WERI-Rb-1 (cell line): ENCODE data around the gene EXD2.

ENCODE experiments used
- DNase-seq: peaks from one replicate; pipeline ENCODE4 v3.0.0-alpha.2; 2020
- H3K27ac ChIP-seq: fragments of 250-450 bp; sonication (Bioruptor Pico); 2 replicates; pipeline ENCODE4 v1.5.1; 2020; ENCODE audit warnings: mild to moderate bottlenecking, moderate library complexity
- H3K27me3 ChIP-seq: fragments of 250-450 bp; sonication (Bioruptor Pico); 2 replicates; pipeline ENCODE4 v1.5.1; 2021; ENCODE audit warnings: mild to moderate bottlenecking, low read depth, moderate library complexity; ENCODE audit not compliant: insufficient read depth, severe bottlenecking
- H3K36me3 ChIP-seq: fragments of 250-450 bp; sonication (Bioruptor Pico); 2 replicates; pipeline ENCODE4 v1.5.1; 2020; ENCODE audit warnings: mild to moderate bottlenecking, moderate library complexity
- H3K4me3 ChIP-seq: 2 replicates; pipeline ENCODE4 v1.5.1; 2011; ENCODE audit warnings: low read depth, mild to moderate bottlenecking, control low read depth, low read length
- H3K9me3 ChIP-seq: fragments of 250-450 bp; sonication (Bioruptor Pico); 2 replicates; pipeline ENCODE4 v1.5.1; 2021; ENCODE audit warnings: mild to moderate bottlenecking, moderate library complexity; ENCODE audit not compliant: severe bottlenecking
- TF ChIP-seq, protein P1 (sequence below): IDR thresholded peaks from 2 replicates; pipeline ENCODE4 v1.5.1; 2011; ENCODE audit warnings: low read depth, mild to moderate bottlenecking, control low read depth, inconsistent platforms, low read length

The EXD2 gene

DNA sequence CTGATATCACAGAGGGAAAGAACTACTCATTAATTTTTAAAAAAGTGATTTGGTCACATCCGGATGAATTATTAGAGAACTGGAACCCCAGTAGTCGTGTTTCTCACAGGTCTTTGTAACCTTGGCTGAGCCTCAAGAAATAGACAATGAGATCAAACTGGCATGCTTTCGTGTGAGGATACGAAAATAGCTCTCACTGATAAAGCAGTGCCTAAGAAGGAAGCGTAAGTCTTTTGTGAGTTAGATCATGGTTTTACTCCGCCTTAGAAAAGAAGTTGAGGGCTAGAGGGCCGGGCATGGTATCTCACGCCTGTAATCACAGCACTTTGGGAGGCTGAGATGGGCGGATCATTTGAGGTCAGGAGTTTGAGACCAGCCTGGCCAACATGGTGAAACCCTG lies 34.9 kb downstream of the EXD2 start:
- H3K9me3 ChIP-seq = no peaks in the 10 kb centered on the region
- H3K27ac ChIP-seq = no peak overlapping the region
- no peak for DNase-seq
- peaks cover 5% of the 10 kb centered on the region for H3K36me3 ChIP-seq
- TF ChIP-seq, protein P1, sequence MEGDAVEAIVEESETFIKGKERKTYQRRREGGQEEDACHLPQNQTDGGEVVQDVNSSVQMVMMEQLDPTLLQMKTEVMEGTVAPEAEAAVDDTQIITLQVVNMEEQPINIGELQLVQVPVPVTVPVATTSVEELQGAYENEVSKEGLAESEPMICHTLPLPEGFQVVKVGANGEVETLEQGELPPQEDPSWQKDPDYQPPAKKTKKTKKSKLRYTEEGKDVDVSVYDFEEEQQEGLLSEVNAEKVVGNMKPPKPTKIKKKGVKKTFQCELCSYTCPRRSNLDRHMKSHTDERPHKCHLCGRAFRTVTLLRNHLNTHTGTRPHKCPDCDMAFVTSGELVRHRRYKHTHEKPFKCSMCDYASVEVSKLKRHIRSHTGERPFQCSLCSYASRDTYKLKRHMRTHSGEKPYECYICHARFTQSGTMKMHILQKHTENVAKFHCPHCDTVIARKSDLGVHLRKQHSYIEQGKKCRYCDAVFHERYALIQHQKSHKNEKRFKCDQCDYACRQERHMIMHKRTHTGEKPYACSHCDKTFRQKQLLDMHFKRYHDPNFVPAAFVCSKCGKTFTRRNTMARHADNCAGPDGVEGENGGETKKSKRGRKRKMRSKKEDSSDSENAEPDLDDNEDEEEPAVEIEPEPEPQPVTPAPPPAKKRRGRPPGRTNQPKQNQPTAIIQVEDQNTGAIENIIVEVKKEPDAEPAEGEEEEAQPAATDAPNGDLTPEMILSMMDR = no peak
- H3K27me3 ChIP-seq = no peaks in the 10 kb centered on the region
- no peak overlapping the region for H3K4me3 ChIP-seq

DNA sequence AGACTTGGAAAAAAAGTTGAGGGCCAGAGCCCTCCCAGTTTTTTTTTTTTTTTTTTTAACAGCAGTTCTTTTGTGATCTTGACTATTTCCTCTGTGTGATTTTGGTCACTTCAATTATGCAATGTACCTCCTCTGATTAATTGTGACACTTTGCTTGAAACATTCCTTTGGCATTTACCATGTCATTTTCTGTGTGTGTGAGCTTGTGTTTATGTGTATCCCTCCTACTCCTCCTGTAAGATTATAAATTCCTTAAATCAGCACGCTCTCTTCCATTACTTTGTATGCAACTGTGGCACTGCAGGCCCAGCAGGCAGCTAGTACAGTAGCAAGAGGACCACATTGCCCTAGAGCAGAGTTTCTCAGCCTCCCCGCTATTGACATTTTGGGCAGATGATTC lies 35.4 kb downstream of the EXD2 start:
- H3K27ac ChIP-seq = no peak overlapping the region
- TF ChIP-seq, protein P1 = no peak
- no peaks in the 10 kb centered on the region for H3K27me3 ChIP-seq
- no peak for DNase-seq
- no peaks in the 10 kb centered on the region for H3K9me3 ChIP-seq
- H3K36me3 ChIP-seq = peaks cover 5% of the 10 kb centered on the region
- no peak overlapping the region for H3K4me3 ChIP-seq

DNA sequence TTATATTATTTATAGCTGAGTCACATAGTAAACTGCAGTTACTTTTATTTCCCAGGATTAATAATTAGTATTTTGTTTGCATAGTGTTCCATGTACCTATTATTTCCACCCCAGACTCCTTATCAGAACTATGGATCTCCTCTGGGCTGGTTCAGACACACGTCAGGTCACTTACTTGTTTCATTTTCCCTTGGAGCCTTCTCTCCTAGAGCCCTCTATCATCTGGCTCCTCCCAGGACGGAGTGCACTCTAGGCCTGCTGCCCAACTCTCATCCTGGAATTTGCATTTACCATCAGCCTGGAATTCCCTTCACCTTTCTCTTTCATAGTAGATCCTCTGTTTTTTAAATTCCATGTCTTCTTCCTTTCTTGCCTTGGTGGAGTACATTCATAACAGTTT lies 40.2 kb downstream of the EXD2 start:
- Histone ChIP-seq H3K4me3 (no peak overlapping the region), H3K36me3 (peaks cover 27% of the 10 kb centered on the region), H3K27me3 (no peaks in the 10 kb centered on the region), H3K27ac (no peak overlapping the region), H3K9me3 (no peaks in the 10 kb centered on the region)
- DNase-seq = no peak
- TF ChIP-seq, protein P1 = no peak

DNA sequence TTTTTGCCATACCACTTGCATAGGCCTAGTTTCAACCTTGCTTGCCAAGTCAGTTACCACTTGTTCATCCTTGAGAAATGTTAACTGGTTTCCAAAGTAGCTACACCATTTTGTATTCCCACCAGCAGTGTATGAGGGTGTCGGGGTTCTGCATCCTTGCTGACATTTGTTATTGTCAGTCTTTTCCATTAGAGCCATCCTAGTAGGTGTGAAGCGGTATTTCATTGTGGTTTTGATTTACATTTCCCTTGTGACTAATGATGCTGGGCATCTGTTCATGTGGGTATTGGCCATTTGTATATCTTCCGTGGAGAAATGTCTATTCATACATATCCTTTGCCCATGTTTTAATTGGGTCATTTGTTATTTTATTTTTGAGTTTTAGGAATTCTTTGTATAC lies 41.1 kb downstream of the EXD2 start:
- Histone ChIP-seq H3K27ac (no peak overlapping the region), H3K4me3 (no peak overlapping the region), H3K36me3 (peaks cover 36% of the 10 kb centered on the region), H3K27me3 (no peaks in the 10 kb centered on the region), H3K9me3 (no peaks in the 10 kb centered on the region)
- DNase-seq = no peak
- TF ChIP-seq, protein P1 = no peak

DNA sequence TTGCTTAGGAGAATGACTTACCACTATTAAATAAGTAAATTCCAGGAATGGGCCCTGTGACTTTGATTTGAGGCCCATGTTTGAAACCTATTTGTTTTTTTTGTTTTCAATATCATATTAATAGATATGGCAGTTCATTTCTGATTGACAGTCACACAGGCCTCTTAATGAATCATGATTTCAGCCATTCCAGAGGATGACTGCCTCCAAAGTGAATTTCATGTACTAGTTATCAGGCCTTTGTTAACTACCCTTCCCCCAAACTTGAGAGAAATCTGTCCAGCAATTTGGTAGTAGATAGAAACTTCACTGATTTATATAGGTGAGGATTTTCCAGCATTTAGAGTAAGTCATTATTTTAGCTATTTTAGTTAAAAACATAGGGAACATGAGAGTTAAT lies 42.8 kb downstream of the EXD2 start:
- H3K27ac ChIP-seq = no peak overlapping the region
- no peak for DNase-seq
- TF ChIP-seq, protein P1 = no peak
- H3K9me3 ChIP-seq = no peaks in the 10 kb centered on the region
- peaks cover 48% of the 10 kb centered on the region for H3K36me3 ChIP-seq
- no peaks in the 10 kb centered on the region for H3K27me3 ChIP-seq
- no peak overlapping the region for H3K4me3 ChIP-seq

DNA sequence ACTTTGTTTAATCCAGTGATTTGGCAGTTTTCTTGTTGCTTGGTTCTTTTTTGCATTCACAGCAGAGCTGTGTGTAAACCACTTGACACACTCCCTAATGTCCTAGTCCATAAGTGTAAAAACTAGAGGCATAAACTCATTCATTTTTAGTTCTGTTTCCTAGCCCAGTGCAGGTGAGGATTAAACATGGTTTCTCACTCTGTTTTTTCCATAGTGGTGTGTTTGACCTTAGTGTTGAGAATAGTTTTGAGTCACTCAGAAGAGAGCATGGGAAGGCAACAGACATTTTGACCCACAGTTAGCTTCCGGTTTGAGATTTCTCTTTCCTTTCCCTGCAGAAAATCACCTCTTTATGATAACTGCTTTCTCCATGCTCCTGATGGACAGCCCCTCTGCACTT lies 44.4 kb downstream of the EXD2 start:
- Histone ChIP-seq H3K9me3 (no peaks in the 10 kb centered on the region), H3K36me3 (peaks cover 48% of the 10 kb centered on the region), H3K4me3 (no peak overlapping the region), H3K27me3 (no peaks in the 10 kb centered on the region), H3K27ac (no peak overlapping the region)
- no peak for DNase-seq
- TF ChIP-seq, protein P1 = no peak
